ENCODE results near the gene GAL.

GRCh38 chr11:68688881-68689280 lies 4.5 kb downstream of the GAL start:
- TF ChIP-seq, protein P1, sequence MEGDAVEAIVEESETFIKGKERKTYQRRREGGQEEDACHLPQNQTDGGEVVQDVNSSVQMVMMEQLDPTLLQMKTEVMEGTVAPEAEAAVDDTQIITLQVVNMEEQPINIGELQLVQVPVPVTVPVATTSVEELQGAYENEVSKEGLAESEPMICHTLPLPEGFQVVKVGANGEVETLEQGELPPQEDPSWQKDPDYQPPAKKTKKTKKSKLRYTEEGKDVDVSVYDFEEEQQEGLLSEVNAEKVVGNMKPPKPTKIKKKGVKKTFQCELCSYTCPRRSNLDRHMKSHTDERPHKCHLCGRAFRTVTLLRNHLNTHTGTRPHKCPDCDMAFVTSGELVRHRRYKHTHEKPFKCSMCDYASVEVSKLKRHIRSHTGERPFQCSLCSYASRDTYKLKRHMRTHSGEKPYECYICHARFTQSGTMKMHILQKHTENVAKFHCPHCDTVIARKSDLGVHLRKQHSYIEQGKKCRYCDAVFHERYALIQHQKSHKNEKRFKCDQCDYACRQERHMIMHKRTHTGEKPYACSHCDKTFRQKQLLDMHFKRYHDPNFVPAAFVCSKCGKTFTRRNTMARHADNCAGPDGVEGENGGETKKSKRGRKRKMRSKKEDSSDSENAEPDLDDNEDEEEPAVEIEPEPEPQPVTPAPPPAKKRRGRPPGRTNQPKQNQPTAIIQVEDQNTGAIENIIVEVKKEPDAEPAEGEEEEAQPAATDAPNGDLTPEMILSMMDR (IDR thresholded peaks at IDR 0.05 in 4 of 5, conservative IDR thresholded peaks at IDR 0.05 in 1 of 5) = no peak
- no peak for TF ChIP-seq POLR2A (IDR thresholded peaks at IDR 0.05)
